ENCODE data around the gene PEX11B.

PEX11B gene

GRCh38 chr1:145901312-145902021 lies 17.1 kb downstream of the PEX11B start:
- no peak for DNase-seq

- DNase-seq: no peak
Observed at GRCh38 chr1:145898756-145899155, 19.8 kb downstream of the PEX11B start.

- DNase-seq: no peak
Observed at GRCh38 chr1:145897969-145898368, 20.5 kb downstream of the PEX11B start.

GRCh38 chr1:145895471-145895870 lies 23.0 kb downstream of the PEX11B start:
- DNase-seq: no peak

- no peak for DNase-seq
Observed at GRCh38 chr1:145893306-145894055, 25.0 kb downstream of the PEX11B start.

- DNase-seq: peak; percentile 50
Observed at GRCh38 chr1:145892486-145893087, 25.9 kb downstream of the PEX11B start.

- DNase-seq: peak; percentile 100
Observed at GRCh38 chr1:145891587-145892485, 26.7 kb downstream of the PEX11B start.

- peak; percentile 20 for DNase-seq
Observed at GRCh38 chr1:145891143-145891542, 27.4 kb downstream of the PEX11B start.

- DNase-seq: no peak
Observed at GRCh38 chr1:145889722-145890121, 28.8 kb downstream of the PEX11B start.

- no peak for DNase-seq
Observed at GRCh38 chr1:145887631-145888030, 30.9 kb downstream of the PEX11B start.

- no peak for DNase-seq
Observed at GRCh38 chr1:145886816-145887215, 31.7 kb downstream of the PEX11B start.

GRCh38 chr1:145886390-145886789 lies 32.1 kb downstream of the PEX11B start:
- no peak for DNase-seq

GRCh38 chr1:145885738-145886287 lies 32.7 kb downstream of the PEX11B start, which contains the start of gene ANKRD35:
Gene ANKRD35 (minus strand): TSS chr1:145885866. CDS start chr1:145885758, 108 bp downstream.
- peak; percentile 57 for DNase-seq

- DNase-seq: peak; percentile 62
Observed at GRCh38 chr1:145884675-145885074, 33.8 kb downstream of the PEX11B start.

- DNase-seq: no peak
Observed at GRCh38 chr1:145879775-145880174, 38.7 kb downstream of the PEX11B start.

- no peak for DNase-seq
Observed at GRCh38 chr1:145878724-145879123, 39.8 kb downstream of the PEX11B start.

- DNase-seq: no peak
Observed at GRCh38 chr1:145877923-145878486, 40.5 kb downstream of the PEX11B start.

- no peak for DNase-seq
Observed at GRCh38 chr1:145874646-145875045, 43.9 kb downstream of the PEX11B start.

GRCh38 chr1:145871994-145872924 lies 46.3 kb downstream of the PEX11B start:
- DNase-seq: peak; percentile 36

GRCh38 chr1:145868232-145868631 lies 50.3 kb downstream of the PEX11B start:
- no peak for DNase-seq
